Thoracic aorta (tissue), 2 donors: ENCODE data around the gene MOB3C. TPM values are rescaled to one million over a fixed set of nuclear protein-coding genes. Genes with fewer than 3 reads are reported as not detected.
A peak's percentile ranks its signal among the peaks of the same experiment; 100 is the strongest.

Experiments used
- ATAC-seq: fragments of 150-250 bp; one replicate; pipeline ENCODE4 v1.8.0; 2017; ENCODE audit warnings: low read depth; ENCODE audit not compliant: insufficient number of reproducible peaks, low FRiP score
- DNase-seq: peaks from one replicate; pipeline ENCODE4 v3.0.0-alpha.2; 2020; ENCODE audit warnings: low spot score
- H3K27ac ChIP-seq, 2 donors: fragments of 200-600 bp; sonication (generic); 1 replicate in 1 of 2; 2 replicates in 1 of 2; pipeline ENCODE4 v1.5.1; 2016; ENCODE audit warnings: mild to moderate bottlenecking in 2 of 2, moderate library complexity in 2 of 2
- H3K27me3 ChIP-seq: fragments of 200-600 bp; sonication (generic); replicated peaks from 2 replicates; pipeline ENCODE4 v1.6.0; 2016; ENCODE audit warnings: mild to moderate bottlenecking; ENCODE audit not compliant: insufficient read depth
- H3K36me3 ChIP-seq: fragments of 200-600 bp; sonication (generic); one replicate; pipeline ENCODE4 v1.5.1; 2016
- H3K4me1 ChIP-seq, 2 donors: fragments of 200-600 bp; sonication (generic); 1 replicate in 1 of 2; 2 replicates in 1 of 2; pipeline versions ENCODE4 v1.5.1 to v1.6.0; 2016; ENCODE audit warnings: low read depth in 2 of 2, mild to moderate bottlenecking in 1 of 2; ENCODE audit not compliant: control insufficient read depth in 1 of 2
- H3K4me3 ChIP-seq: fragments of 200-600 bp; sonication (generic); 2 replicates; pipeline ENCODE4 v1.5.1; 2016; ENCODE audit warnings: mild to moderate bottlenecking
- H3K9me3 ChIP-seq: fragments of 200-600 bp; sonication (generic); 2 replicates; pipeline ENCODE4 v1.5.1; 2016
- total RNA-seq, 2 donors: library from RNA; depleted of rRNA; stranded (reverse); fragments of >200 nt; gene quantifications; one replicate each; pipeline versions ENCODE4 v1.1.0 to v1.2.3, GENCODE V29; 2016
- TF ChIP-seq, protein P1 (sequence below): fragments of 200-600 bp; sonication (generic); IDR thresholded peaks from one replicate; pipeline ENCODE4 v1.5.1; 2019; ENCODE audit warnings: antibody characterized with exemption

MOB3C gene
- total RNA-seq, 2 donors from 2014 or later, result 29.5 to 42.3 TPM

DNA sequence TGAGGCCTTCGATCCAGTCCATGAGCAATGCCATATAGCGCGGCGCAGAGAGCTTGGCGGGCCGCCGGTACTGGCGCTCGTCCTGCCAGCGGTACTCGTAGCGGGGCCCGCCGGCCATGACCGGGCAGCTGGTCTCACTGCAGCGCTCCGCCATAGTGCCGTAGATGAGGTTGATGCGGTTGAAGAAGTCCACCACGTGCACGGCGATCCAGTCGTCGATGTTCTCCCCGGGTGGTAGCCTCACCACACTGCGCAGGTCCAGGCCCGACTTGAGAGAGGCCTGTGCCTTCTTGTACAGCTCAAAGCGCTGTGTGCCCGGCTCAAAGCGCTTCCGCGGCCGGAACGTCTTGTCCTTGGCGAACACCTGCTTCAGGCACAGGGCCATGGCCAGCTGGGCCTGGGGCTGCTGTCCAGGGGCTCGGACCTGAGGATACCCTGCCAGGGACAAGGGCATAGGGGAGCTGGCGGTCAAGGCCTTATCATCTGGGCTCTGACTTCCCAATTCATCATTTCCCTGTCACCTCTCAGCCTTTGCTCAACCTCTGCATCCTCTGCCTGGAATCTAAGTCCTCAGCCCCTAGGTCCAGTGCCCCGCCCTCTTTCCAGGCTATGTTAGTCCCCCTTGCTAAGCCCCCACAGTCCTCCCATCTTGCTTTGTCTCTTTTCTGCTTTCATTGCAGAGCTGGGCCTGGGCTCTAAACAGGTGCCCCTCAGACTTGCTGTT is 3.5 kb downstream of the MOB3C start:
- no peak for ATAC-seq
- TF ChIP-seq, protein P1, sequence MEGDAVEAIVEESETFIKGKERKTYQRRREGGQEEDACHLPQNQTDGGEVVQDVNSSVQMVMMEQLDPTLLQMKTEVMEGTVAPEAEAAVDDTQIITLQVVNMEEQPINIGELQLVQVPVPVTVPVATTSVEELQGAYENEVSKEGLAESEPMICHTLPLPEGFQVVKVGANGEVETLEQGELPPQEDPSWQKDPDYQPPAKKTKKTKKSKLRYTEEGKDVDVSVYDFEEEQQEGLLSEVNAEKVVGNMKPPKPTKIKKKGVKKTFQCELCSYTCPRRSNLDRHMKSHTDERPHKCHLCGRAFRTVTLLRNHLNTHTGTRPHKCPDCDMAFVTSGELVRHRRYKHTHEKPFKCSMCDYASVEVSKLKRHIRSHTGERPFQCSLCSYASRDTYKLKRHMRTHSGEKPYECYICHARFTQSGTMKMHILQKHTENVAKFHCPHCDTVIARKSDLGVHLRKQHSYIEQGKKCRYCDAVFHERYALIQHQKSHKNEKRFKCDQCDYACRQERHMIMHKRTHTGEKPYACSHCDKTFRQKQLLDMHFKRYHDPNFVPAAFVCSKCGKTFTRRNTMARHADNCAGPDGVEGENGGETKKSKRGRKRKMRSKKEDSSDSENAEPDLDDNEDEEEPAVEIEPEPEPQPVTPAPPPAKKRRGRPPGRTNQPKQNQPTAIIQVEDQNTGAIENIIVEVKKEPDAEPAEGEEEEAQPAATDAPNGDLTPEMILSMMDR, result no peak
- H3K4me3 ChIP-seq, result peak overlapping the region; percentile 70
- H3K9me3 ChIP-seq, result no peaks in the 10 kb centered on the region
- no peak for DNase-seq
- peaks cover 42 to 70% of the 10 kb centered on the region in 2 donors for H3K4me1 ChIP-seq
- no peaks in the 10 kb centered on the region for H3K27me3 ChIP-seq
- peaks cover 11% of the 10 kb centered on the region for H3K36me3 ChIP-seq
- H3K27ac ChIP-seq, result peak overlapping the region; percentile 46 to 86

DNA sequence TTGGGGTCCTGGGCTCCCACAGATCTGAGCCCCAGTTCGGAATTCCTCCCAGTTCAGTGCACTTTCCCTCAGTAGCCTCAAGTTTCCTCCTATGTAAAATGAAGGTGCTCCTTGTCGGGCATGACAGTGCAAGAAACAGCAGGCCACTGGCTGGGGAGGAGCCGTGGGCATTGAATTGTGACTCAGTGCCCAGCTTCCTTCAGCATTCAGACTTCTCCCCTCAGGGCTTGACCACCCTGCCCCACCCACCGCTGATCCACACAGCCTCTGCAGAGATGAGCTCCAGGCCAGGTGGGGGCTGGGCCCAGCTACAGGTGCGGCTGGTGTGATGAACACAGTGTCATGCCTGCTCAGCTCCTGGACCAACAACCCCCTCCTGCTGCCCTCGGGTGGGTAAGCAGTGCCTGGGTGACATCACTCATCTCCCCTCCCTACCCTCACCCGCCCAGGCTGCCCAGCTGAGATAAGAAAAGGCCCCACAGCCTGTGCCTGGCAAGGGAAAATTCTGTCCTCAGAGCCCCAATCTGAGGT is 4.9 kb downstream of the MOB3C start:
- DNase-seq (no peak), ATAC-seq (no peak)
- H3K27ac ChIP-seq, result peak overlapping the region; percentile 47 to 60
- H3K4me3 ChIP-seq, result peak overlapping the region; percentile 26
- H3K36me3 ChIP-seq, result peaks cover 11% of the 10 kb centered on the region
- TF ChIP-seq, protein P1, result no peak
- H3K4me1 ChIP-seq, result peaks cover 49 to 81% of the 10 kb centered on the region in 2 donors
- no peaks in the 10 kb centered on the region for H3K27me3 ChIP-seq
- H3K9me3 ChIP-seq, result no peaks in the 10 kb centered on the region

DNA sequence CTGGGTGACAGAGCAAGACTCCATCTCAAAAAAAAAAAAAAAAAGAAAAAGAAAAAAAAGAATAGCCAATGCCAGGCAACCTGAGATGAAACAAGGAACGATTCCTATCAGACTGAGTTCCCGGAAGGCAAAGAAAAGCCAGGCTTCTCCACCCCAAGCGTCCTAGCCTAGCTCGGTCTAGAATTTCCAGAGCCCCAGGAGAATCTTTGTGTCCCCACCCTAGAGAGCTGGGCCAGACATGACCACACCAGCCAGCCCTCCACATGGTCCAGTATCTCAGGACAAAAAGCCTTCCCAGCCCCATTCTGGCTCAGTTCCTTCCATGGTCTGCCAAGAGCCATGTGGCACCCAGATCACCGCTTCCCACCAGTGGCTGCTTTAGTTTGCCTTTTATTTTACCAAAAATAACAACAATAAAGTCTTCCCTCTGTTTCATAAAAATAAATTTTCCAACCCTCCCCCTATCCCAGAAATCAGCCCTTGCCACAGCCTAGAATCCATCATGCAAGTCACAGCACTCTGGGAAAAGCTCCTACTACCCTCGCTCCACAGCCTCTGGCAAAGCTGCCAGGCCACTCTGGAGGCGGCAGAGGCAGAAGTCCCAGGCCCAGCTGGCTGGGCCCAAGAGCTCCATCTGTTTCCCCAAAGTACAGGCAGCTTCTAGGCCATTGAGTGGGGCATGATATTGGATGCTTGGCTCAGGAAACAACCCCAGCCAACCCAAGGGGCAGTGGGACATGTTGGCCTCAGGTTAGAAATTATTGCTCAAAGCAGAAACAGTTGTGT is 9.1 kb downstream of the MOB3C start:
- Histone ChIP-seq H3K27ac (peak overlapping the region; percentile 65 to 81), H3K36me3 (peaks cover 11% of the 10 kb centered on the region), H3K4me3 (peak overlapping the region; percentile 29), H3K27me3 (no peaks in the 10 kb centered on the region), H3K4me1 (peaks cover 39 to 76% of the 10 kb centered on the region in 2 donors), H3K9me3 (no peaks in the 10 kb centered on the region)
- ATAC-seq (peak; percentile 33), DNase-seq (no peak)
- TF ChIP-seq, protein P1, result no peak

DNA sequence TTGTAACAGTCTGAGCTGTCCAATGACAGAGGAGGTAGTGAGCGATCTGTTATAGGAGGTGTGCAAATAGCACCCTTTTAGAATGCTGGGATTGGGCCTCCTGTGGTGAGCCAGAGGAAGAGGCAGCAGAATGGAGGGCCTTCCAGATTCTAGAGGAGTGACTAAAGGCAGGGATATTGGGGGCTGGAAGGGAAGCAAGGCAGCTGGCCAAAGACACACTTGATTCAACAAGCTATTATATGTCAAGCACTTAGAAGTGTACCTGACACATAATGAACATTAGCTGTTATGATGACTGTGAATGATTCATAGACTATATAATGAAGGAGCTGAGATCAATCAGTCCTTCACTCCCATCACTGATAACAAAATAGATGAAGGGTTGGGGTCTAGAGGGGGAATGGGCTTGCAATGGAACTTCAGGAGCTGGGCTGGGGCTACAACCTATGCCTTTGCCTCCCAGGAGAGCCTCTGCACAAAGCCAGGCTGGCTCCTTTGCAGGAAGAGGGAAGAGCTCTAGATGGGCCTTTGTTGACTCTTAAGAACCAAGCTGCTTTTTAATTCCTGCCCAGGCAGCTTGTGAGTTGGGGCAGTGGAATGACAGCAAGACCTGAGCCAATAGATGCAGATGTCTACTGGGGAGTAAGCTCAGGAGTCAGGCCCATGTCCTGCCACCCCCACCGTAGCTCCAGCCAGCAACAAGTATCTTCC is 10.2 kb downstream of the MOB3C start:
- TF ChIP-seq, protein P1, result no peak
- H3K4me3 ChIP-seq, result no peak overlapping the region

More for the DNA sequence above, 10.2 kb downstream of the MOB3C start:
- H3K36me3 ChIP-seq, result peaks cover 11% of the 10 kb centered on the region
- H3K4me1 ChIP-seq, result peaks cover 29 to 76% of the 10 kb centered on the region in 2 donors
- DNase-seq (no peak), ATAC-seq (no peak)
- H3K27me3 ChIP-seq, result no peaks in the 10 kb centered on the region
- H3K27ac ChIP-seq, result peak overlapping the region; percentile 45 to 81
- no peaks in the 10 kb centered on the region for H3K9me3 ChIP-seq
